22Rv1 (cell line): ENCODE results near the gene PCDHGC3.

Source experiments
- ZFX ChIP-seq: fragments of 450-650 bp; IDR thresholded peaks from 2 replicates; pipeline ENCODE4 v1.6.1; 2017; ENCODE audit warnings: antibody characterized with exemption, borderline replicate concordance
- TF ChIP-seq, protein P1 (sequence below): fragments of 450-650 bp; IDR thresholded peaks from 2 replicates; pipeline ENCODE4 v1.5.1; 2017; ENCODE audit warnings: mild to moderate bottlenecking

DNA sequence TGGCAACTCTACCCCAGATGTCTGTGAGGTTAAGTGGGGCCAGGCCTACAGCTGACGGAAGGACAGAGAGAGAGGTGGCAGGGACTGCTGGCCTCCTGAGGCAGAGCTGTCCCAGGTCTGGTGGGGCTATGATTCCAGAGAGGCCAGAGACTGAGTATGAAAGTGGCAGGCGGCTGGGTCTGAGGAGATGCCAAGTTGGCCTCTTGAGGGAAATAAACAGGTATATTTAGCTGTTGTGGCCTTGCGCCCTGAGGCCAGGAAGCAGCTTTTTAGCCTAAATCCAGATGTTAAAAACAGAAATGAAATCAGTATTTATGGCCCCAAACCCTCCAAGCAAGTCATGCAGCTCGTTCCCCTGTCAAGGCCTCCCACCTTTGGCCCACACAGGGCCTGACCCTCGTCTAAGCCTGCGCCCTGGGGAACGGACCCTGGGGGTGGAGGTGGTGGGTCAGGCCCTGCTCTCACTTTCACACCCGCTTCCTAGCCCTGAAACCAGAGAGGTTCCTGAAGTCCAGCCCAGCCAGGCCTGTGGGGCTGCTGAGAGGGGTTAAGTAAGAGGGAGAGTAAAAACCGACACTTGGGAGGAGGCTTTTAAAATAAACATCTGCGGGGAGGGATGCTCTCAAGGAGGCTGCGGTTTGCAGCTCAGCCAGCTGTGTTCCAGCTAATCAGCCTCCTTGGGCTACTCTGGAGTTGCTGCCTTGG is 31.8 kb downstream of the PCDHGC3 start:
- TF ChIP-seq, protein P1, sequence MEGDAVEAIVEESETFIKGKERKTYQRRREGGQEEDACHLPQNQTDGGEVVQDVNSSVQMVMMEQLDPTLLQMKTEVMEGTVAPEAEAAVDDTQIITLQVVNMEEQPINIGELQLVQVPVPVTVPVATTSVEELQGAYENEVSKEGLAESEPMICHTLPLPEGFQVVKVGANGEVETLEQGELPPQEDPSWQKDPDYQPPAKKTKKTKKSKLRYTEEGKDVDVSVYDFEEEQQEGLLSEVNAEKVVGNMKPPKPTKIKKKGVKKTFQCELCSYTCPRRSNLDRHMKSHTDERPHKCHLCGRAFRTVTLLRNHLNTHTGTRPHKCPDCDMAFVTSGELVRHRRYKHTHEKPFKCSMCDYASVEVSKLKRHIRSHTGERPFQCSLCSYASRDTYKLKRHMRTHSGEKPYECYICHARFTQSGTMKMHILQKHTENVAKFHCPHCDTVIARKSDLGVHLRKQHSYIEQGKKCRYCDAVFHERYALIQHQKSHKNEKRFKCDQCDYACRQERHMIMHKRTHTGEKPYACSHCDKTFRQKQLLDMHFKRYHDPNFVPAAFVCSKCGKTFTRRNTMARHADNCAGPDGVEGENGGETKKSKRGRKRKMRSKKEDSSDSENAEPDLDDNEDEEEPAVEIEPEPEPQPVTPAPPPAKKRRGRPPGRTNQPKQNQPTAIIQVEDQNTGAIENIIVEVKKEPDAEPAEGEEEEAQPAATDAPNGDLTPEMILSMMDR: no peak
- no peak for TF ChIP-seq ZFX
